Lower lobe of right lung (tissue), 2 donors: ENCODE results near the gene HLA-DQB2. TPM values are rescaled to one million over a fixed set of nuclear protein-coding genes. Genes with fewer than 3 reads are reported as not detected.
"Not testable (repeated sequence)": the region's sequence is repeated elsewhere in the genome, so short reads cannot be mapped to it uniquely, and the experiment has no call there.

Experiments
- ATAC-seq, 2 donors: fragments of 200-7000 bp; cut with Tn5 transposase; one replicate each; pipeline ENCODE4 v1.9.1; 2020 to 2022; ENCODE audit warnings: mild to moderate bottlenecking in 2 of 2, moderate library complexity in 2 of 2
- DNase-seq: peaks from one replicate; pipeline ENCODE4 v3.0.0-alpha.2; 2020
- H3K27ac ChIP-seq: fragments of 200-600 bp; one replicate; pipeline ENCODE4 v1.8.0; 2022
- H3K27me3 ChIP-seq: fragments of 200-600 bp; one replicate; pipeline ENCODE4 v1.8.0; 2022; ENCODE audit warnings: low read depth
- H3K36me3 ChIP-seq: fragments of 200-600 bp; one replicate; pipeline ENCODE4 v1.8.0; 2022; ENCODE audit warnings: mild to moderate bottlenecking
- H3K4me1 ChIP-seq: fragments of 200-600 bp; one replicate; pipeline ENCODE4 v1.8.0; 2022
- H3K4me3 ChIP-seq: fragments of 200-600 bp; one replicate; pipeline ENCODE4 v1.8.0; 2022; ENCODE audit warnings: mild to moderate bottlenecking
- H3K9me3 ChIP-seq: fragments of 200-600 bp; one replicate; pipeline ENCODE4 v1.8.0; 2022
- CTCF ChIP-seq: fragments of 200-600 bp; IDR thresholded peaks from one replicate; pipeline ENCODE4 v1.8.0; 2022; ENCODE audit warnings: antibody characterized with exemption, mild to moderate bottlenecking
- intact Hi-C: fragments of 100-400 bp; cut with DNase I; formaldehyde crosslinking; loops from one replicate; pipeline ENCODE4 v1.11.0; 2022
- long read RNA-seq: library from polyadenylated mRNA; unstranded; transcript quantifications from one replicate; pipeline ENCODE4 v2.0.0, GENCODE V29; 2021
- total RNA-seq: library from RNA; stranded (reverse); fragmentation: NEBNext Ultra II Directional; extraction: Animal tissue kit (Norgen Biotek cat#: 25700); gene quantifications from one replicate; pipeline ENCODE4 v1.2.1, GENCODE V29; 2021
- donor health status: DM: no; HTN: yes; CAD: no; lungs with severe emphysema.

HLA-DQB2 gene
- total RNA-seq: 74.8 TPM
- long read RNA-seq, partial matches to known transcripts: 5 of 11 reads
- long read RNA-seq, other reads (novel, unspliced or antisense): 4 of 11 reads

GRCh38 chr6:32763421-32763820, at the start of gene HLA-DQB2:
TSS of gene HLA-DQB2 (minus strand) at chr6:32763532. CDS start at chr6:32763470, 62 bp downstream.
- intact Hi-C loops: no loop called here
- Histone ChIP-seq H3K36me3 (no peaks in the 10 kb centered on the region), H3K27ac (no peak within 1 kb of the TSS), H3K4me3 (no peak within 1 kb of the TSS), H3K27me3 (peaks cover 11% of the 10 kb centered on the region), H3K9me3 (no peaks in the 10 kb centered on the region), H3K4me1 (peaks cover 5% of the 10 kb centered on the region)
- no peak for TF ChIP-seq CTCF
- ATAC-seq: no peak
- no peak for DNase-seq

- Histone ChIP-seq H3K36me3 (no peaks in the 10 kb centered on the region), H3K27me3 (peaks cover 7% of the 10 kb centered on the region), H3K4me1 (no peaks in the 10 kb centered on the region), H3K27ac (no peak overlapping the region), H3K4me3 (no peak overlapping the region), H3K9me3 (no peaks in the 10 kb centered on the region)
- DNase-seq: no peak
- ATAC-seq: no peak
- no peak for TF ChIP-seq CTCF
- intact Hi-C loops: no loop called here
These were observed 45.8 kb upstream of the HLA-DQB2 start for GRCh38 chr6:32809171-32809570.

- DNase-seq (no peak), ATAC-seq (no peak)
- no peak for TF ChIP-seq CTCF
- no peak overlapping the region for H3K27ac ChIP-seq
- no peaks in the 10 kb centered on the region for H3K36me3 ChIP-seq
- no peaks in the 10 kb centered on the region for H3K9me3 ChIP-seq
- no peak overlapping the region for H3K4me3 ChIP-seq
- intact Hi-C loops: no loop called here
- no peaks in the 10 kb centered on the region for H3K4me1 ChIP-seq
- peaks cover 15% of the 10 kb centered on the region for H3K27me3 ChIP-seq
These were observed 43.8 kb upstream of the HLA-DQB2 start for GRCh38 chr6:32807020-32807580.

GRCh38 chr6:32805404-32805803, 42.1 kb upstream of the HLA-DQB2 start:
- H3K27ac ChIP-seq, ATAC-seq, H3K4me1 ChIP-seq, H3K9me3 ChIP-seq, DNase-seq, H3K4me3 ChIP-seq, H3K36me3 ChIP-seq, intact Hi-C loops: not testable (repeated sequence)
- peaks cover 15% of the 10 kb centered on the region for H3K27me3 ChIP-seq

GRCh38 chr6:32803416-32803815, 40.1 kb upstream of the HLA-DQB2 start:
- H3K4me1 ChIP-seq: no peaks in the 10 kb centered on the region
- H3K4me3 ChIP-seq: no peak overlapping the region
- ATAC-seq (no peak), DNase-seq (no peak)
- H3K27me3 ChIP-seq: peaks cover 21% of the 10 kb centered on the region
- no peaks in the 10 kb centered on the region for H3K36me3 ChIP-seq
- TF ChIP-seq CTCF: no peak
- intact Hi-C loops: no loop called here
- no peak overlapping the region for H3K27ac ChIP-seq
- H3K9me3 ChIP-seq: no peaks in the 10 kb centered on the region

- Histone ChIP-seq H3K27me3 (peaks cover 14% of the 10 kb centered on the region), H3K9me3 (no peaks in the 10 kb centered on the region), H3K27ac (no peak overlapping the region), H3K4me3 (no peak overlapping the region), H3K4me1 (peaks cover 10% of the 10 kb centered on the region), H3K36me3 (no peaks in the 10 kb centered on the region)
- ATAC-seq: no peak
- intact Hi-C loops: no loop called here
- TF ChIP-seq CTCF: no peak
- DNase-seq: no peak
These were observed 36.4 kb upstream of the HLA-DQB2 start for GRCh38 chr6:32799740-32800139.
